GM12891 (cell line): ENCODE results near the gene L2HGDH.

Source experiments
- POLR2A ChIP-seq: IDR thresholded peaks from 2 replicates; pipeline ENCODE4 v1.6.1; 2011; ENCODE audit warnings: low read depth, low read length, control low read depth
- POLR2AphosphoS5 ChIP-seq: IDR thresholded peaks from 2 replicates; pipeline ENCODE4 v1.6.1; 2011; ENCODE audit warnings: low read depth, low read length, control low read depth

DNA sequence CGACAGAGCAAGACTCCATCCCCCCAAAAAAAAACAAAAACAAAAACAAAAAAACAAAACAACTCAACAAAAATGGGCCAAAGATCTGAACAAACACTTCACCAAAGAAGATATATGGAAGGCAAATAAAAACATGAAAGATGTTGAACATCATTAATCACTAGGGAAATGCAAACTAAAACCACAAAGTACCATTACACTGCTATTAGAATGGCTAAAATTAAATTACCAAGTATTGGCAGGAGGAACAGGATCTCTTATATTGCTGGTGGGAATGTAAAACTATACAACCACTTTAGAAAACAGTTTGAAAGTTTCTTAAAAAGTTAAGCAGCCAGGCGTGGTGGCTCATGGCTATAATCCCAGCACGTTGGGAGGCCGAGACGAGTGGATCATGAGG lies 93.5 kb downstream of the L2HGDH start:
- TF ChIP-seq POLR2AphosphoS5, result no peak
- TF ChIP-seq POLR2A, result no peak
